Tibial nerve (tissue), 4 donors: ENCODE data around the gene WDR1. TPM values are rescaled to one million over a fixed set of nuclear protein-coding genes. Genes with fewer than 3 reads are reported as not detected.

Experiments used
- DNase-seq, 2 donors: peaks; one replicate each; pipeline ENCODE4 v3.0.0-alpha.2; 2019; ENCODE audit warnings: low spot score in 2 of 2
- H3K27ac ChIP-seq, 4 donors: fragments of 200-600 bp; sonication (generic) in 3 of 4; one replicate each; pipeline ENCODE4 v1.5.1; 2017 to 2019; ENCODE audit warnings: mild to moderate bottlenecking in 1 of 4
- H3K27me3 ChIP-seq, 2 donors: fragments of 200-600 bp; sonication (generic) in 1 of 2; one replicate each; pipeline versions ENCODE4 v1.5.1 to v1.6.0; 2017 to 2019
- H3K36me3 ChIP-seq, 3 donors: fragments of 200-600 bp; sonication (generic); one replicate each; pipeline ENCODE4 v1.5.1; 2018 to 2019
- H3K4me1 ChIP-seq, 4 donors: fragments of 200-600 bp; sonication (generic) in 3 of 4; one replicate each; pipeline ENCODE4 v1.5.1; 2017 to 2019
- H3K4me3 ChIP-seq, 4 donors: fragments of 200-600 bp; sonication (generic) in 3 of 4; one replicate each; pipeline ENCODE4 v1.5.1; 2017 to 2019; ENCODE audit warnings: mild to moderate bottlenecking in 1 of 4, moderate library complexity in 1 of 4
- H3K9me3 ChIP-seq, 4 donors: fragments of 200-600 bp; sonication (generic) in 3 of 4; one replicate each; pipeline ENCODE4 v1.5.1; 2017 to 2019
- CTCF ChIP-seq, 5 experiments: fragments of 200-600 bp in 3 of 5; fragments of 450-650 bp in 2 of 5; sonication (generic) in 3 of 5; IDR thresholded peaks; one replicate each; pipeline ENCODE4 v1.5.1; 2016 to 2019; ENCODE audit warnings: antibody characterized with exemption in 5 of 5, mild to moderate bottlenecking in 3 of 5, moderate library complexity in 2 of 5
- EP300 ChIP-seq, 2 donors: sonication (generic); formaldehyde crosslinking; IDR thresholded peaks; one replicate each; pipeline ENCODE4 v1.6.1; 2017; ENCODE audit warnings: antibody characterized with exemption in 2 of 2, mild to moderate bottlenecking in 1 of 2
- POLR2A ChIP-seq, 2 donors: fragments of 450-650 bp; IDR thresholded peaks; one replicate each; pipeline ENCODE4 v1.6.1; 2017; ENCODE audit warnings: antibody characterized with exemption in 2 of 2, mild to moderate bottlenecking in 2 of 2, moderate library complexity in 2 of 2
- WGBS, 2 donors: methylation state at CpG; one replicate each; pipeline ENCODE4 v1.1.5; 2018; 5-methylcytosine and 5-hydroxymethylcytosine counted together
- total RNA-seq, 4 donors: library from RNA; depleted of rRNA; stranded (reverse); fragments of >200 nt; gene quantifications; one replicate each; pipeline ENCODE4 v1.1.0, GENCODE V29; 2016

The WDR1 gene
- total RNA-seq, 4 donors from 2014 or later, result 142 to 204 (median 148) TPM

- no peak overlapping the region for H3K4me3 ChIP-seq
- DNase-seq, result no peak
- peaks cover 7 to 92% (median 87%) of the 10 kb centered on the region in 4 donors for H3K4me1 ChIP-seq
Measured at GRCh38 chr4:10104211-10104990, 12.2 kb downstream of the WDR1 start.

GRCh38 chr4:10102474-10103332 lies 13.9 kb downstream of the WDR1 start:
- 54 to 70% methylated on average over 12 to 13 of the region's 13 CpGs for WGBS, 2 donors
- Histone ChIP-seq H3K4me1 (peaks cover 7 to 92% (median 79%) of the 10 kb centered on the region in 4 donors), H3K36me3 (peaks cover 0 to 44% (median 0%) of the 10 kb centered on the region in 3 donors)

More at GRCh38 chr4:10104211-10104990, 12.2 kb downstream of the WDR1 start:
- Histone ChIP-seq H3K27ac (peak overlapping the region; percentile 57 to 97 (median 88)), H3K9me3 (no peaks in the 10 kb centered on the region), H3K36me3 (peaks cover 0 to 33% (median 0%) of the 10 kb centered on the region in 3 donors), H3K27me3 (no peaks in the 10 kb centered on the region)
- WGBS, 2 donors, result 55 to 63% methylated on average over 11 of the region's 11 CpGs
- TF ChIP-seq POLR2A (IDR thresholded peaks at IDR 0.05) (no peak), EP300 (IDR thresholded peaks at IDR 0.05) (no peak), CTCF (IDR thresholded peaks at IDR 0.05) (no peak)

GRCh38 chr4:10101671-10102473 lies 14.7 kb downstream of the WDR1 start:
- Histone ChIP-seq H3K36me3 (peaks cover 0 to 52% (median 0%) of the 10 kb centered on the region in 3 donors), H3K4me1 (peaks cover 7 to 92% (median 78%) of the 10 kb centered on the region in 4 donors), H3K27ac (peak overlapping the region; percentile 12 to 97 (median 58)), H3K9me3 (no peaks in the 10 kb centered on the region), H3K27me3 (no peaks in the 10 kb centered on the region), H3K4me3 (no peak overlapping the region)
- WGBS, 2 donors, result 77 to 84% methylated on average over 14 of the region's 14 CpGs
- no peak for DNase-seq
- no peak for TF ChIP-seq CTCF (IDR thresholded peaks at IDR 0.05)

More at GRCh38 chr4:10102474-10103332, 13.9 kb downstream of the WDR1 start:
- Histone ChIP-seq H3K4me3 (no peak overlapping the region), H3K27ac (peak overlapping the region; percentile 12 to 97 (median 58)), H3K9me3 (no peaks in the 10 kb centered on the region), H3K27me3 (no peaks in the 10 kb centered on the region)
- TF ChIP-seq POLR2A (IDR thresholded peaks at IDR 0.05) (no peak), EP300 (IDR thresholded peaks at IDR 0.05) (no peak), CTCF (IDR thresholded peaks at IDR 0.05) (no peak)
- DNase-seq, result no peak

GRCh38 chr4:10100734-10101216 lies 15.8 kb downstream of the WDR1 start:
- 54 to 76% methylated on average over 7 to 12 of the region's 12 CpGs for WGBS, 2 donors
- TF ChIP-seq POLR2A (IDR thresholded peaks at IDR 0.05) (no peak), EP300 (IDR thresholded peaks at IDR 0.05) (peak in 1 of 2 donors; percentile 11), CTCF (IDR thresholded peaks at IDR 0.05) (no peak)
- Histone ChIP-seq H3K36me3 (peaks cover 0 to 61% (median 3%) of the 10 kb centered on the region in 3 donors), H3K27me3 (no peaks in the 10 kb centered on the region), H3K4me1 (peaks cover 7 to 92% (median 78%) of the 10 kb centered on the region in 4 donors), H3K4me3 (no peak overlapping the region), H3K9me3 (no peaks in the 10 kb centered on the region), H3K27ac (peak overlapping the region in 2 of 4 donors; percentile 95 to 97)
- no peak for DNase-seq
